Muscle layer of duodenum (tissue), 2 donors: Measurements from ENCODE around the gene IFNA6.
A peak's percentile ranks its signal among the peaks of the same experiment; 100 is the strongest.

Experiments used
- H3K27ac ChIP-seq: one replicate; pipeline ENCODE4 v1.7.0; 2013; ENCODE audit warnings: mild to moderate bottlenecking, low read length
- H3K27me3 ChIP-seq: one replicate; pipeline ENCODE4 v1.7.0; 2013; ENCODE audit warnings: low read depth, mild to moderate bottlenecking, control low read depth, low read length
- H3K36me3 ChIP-seq, 2 donors: one replicate each; pipeline ENCODE4 v1.7.0; 2013; ENCODE audit warnings: low read length in 2 of 2, control low read depth in 1 of 2, mild to moderate bottlenecking in 1 of 2; ENCODE audit not compliant: insufficient read depth in 2 of 2, control insufficient read depth in 1 of 2
- H3K4me1 ChIP-seq, 2 donors: one replicate each; pipeline ENCODE4 v1.7.0; 2013; ENCODE audit warnings: low read length in 2 of 2, mild to moderate bottlenecking in 2 of 2, control low read depth in 1 of 2, moderate library complexity in 1 of 2; ENCODE audit not compliant: insufficient read depth in 2 of 2, control insufficient read depth in 1 of 2
- H3K4me3 ChIP-seq, 2 donors: one replicate each; pipeline ENCODE4 v1.7.0; 2013; ENCODE audit warnings: low read length in 2 of 2, low read depth in 1 of 2, mild to moderate bottlenecking in 1 of 2
- H3K9me3 ChIP-seq, 2 donors: one replicate each; pipeline ENCODE4 v1.7.0; 2013; ENCODE audit warnings: low read length in 2 of 2, control low read depth in 1 of 2, mild to moderate bottlenecking in 1 of 2; ENCODE audit not compliant: control insufficient read depth in 1 of 2
- donor health status: healthy.

The IFNA6 gene

DNA sequence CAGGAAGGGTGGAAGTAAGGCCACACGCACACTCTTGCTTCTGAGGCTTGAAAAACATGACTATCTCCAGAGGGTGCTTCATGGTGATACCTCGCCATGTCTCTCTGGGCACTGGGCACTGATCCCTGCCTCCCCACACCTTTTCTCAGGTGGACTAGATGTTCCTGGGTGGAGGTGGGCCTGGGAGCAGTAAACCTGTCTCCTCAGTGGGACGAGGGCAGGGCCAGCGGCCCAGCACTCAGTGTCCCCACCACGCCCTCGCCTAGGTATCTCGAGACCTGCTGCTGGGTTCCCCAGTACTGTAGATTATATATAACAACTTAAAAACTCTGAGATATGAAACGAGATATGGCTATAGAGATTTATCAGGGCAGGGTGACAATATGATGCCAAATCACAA, 11.6 kb upstream of the IFNA6 start:
- H3K27me3 ChIP-seq = no peaks in the 10 kb centered on the region
- H3K27ac ChIP-seq = no peak overlapping the region
- H3K4me1 ChIP-seq = no peaks in the 10 kb centered on the region
- H3K36me3 ChIP-seq = no peaks in the 10 kb centered on the region
- no peak overlapping the region for H3K4me3 ChIP-seq
- H3K9me3 ChIP-seq = no peaks in the 10 kb centered on the region

DNA sequence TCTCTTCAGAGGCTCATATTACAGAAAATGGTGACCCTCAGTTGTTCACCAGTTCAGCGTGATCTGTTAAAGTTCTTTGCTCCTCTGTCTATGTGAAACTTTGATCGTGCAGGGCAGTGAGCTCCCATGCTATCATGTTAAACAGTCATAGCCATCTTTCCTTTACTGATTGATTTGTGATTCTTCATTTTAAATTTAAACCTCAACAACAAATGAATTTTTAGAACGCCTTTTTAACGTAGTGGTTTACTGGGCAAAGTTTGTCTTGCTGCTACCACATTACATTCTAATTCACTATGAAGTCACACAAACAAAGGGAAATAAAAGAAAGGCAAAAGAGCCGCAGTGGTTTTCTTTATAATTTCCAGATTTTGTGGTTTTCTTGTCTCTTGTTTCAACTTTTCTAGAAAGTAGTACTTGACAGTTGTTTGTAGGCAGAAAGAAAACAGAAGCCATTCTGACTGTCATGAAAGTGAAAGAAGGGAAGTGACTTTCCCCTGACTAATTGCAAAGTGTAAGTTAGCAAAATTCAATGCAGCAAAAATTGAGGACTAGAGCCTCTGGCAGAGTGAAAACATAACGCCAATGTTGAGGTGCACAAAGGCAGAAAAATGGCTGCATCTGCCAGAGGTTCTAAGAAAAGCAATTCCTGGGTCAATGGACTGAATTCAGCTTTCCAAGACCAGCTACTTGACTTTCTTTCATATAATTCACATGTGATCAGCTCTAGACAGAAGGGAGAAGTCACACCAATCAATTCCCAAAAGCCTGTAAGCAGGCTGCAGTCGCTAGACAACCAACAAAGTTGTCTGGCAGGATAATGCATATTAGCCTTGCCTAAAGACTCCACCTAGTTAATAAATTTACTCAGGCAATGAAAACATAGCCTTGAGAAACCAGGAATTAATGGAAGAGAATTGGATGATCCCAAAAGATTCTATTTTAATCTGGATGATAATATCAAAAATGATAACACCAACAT, 7.1 kb upstream of the IFNA6 start:
- Histone ChIP-seq H3K27me3 (no peaks in the 10 kb centered on the region), H3K4me3 (peak overlapping the region in 1 of 2 donors; percentile 4), H3K36me3 (no peaks in the 10 kb centered on the region)

DNA sequence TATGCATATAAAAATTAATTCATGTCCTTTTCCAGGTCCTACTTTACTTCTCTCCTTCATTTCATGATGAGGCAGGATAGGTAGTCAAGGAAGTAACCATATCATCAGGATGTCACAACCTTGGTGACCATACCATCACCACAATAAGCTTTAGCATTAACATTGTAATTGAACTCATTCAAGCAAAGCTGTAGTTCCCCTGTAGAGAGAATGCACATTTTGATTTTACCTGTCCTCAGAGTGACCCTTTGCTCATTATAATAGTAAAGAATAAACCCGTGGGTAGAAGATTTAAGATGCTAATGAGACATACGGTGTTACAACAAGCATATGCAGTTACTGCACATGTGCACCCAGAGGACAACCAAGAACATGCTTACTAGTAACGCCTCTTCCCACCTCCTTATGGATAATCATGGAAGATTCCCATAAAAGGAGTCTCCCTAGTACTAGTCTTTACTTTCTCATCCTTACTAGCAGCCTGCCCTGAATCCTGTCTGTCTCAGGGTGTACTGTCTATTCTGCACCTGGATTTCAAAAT, 2.2 kb downstream of the IFNA6 start:
- Histone ChIP-seq H3K9me3 (no peaks in the 10 kb centered on the region), H3K27ac (no peak overlapping the region), H3K4me3 (no peak overlapping the region), H3K27me3 (no peaks in the 10 kb centered on the region), H3K36me3 (no peaks in the 10 kb centered on the region), H3K4me1 (no peaks in the 10 kb centered on the region)

More for the DNA sequence above, 7.1 kb upstream of the IFNA6 start:
- H3K9me3 ChIP-seq = no peaks in the 10 kb centered on the region
- H3K4me1 ChIP-seq = no peaks in the 10 kb centered on the region
- no peak overlapping the region for H3K27ac ChIP-seq

DNA sequence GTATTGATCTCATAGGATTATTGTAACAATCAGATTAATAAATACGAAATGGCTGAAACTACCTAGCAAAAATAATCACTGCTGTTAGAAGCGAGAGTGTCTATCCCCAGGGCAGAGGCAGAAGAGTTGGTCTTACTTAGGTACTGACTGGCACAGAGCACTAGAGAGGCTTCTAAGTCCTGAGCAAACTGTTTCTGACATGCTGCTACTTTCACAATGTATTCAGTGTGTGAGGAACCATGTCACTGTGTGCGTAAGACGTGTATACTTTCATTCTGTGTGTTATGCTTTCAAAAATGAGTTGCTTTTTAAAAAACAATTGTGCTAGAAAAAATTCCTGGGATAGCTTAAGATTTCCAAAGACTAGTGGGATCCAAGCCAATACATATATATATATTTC, 10.0 kb downstream of the IFNA6 start:
- H3K4me3 ChIP-seq = no peak overlapping the region
- no peaks in the 10 kb centered on the region for H3K9me3 ChIP-seq
- no peaks in the 10 kb centered on the region for H3K27me3 ChIP-seq
- H3K27ac ChIP-seq = no peak overlapping the region
- H3K36me3 ChIP-seq = no peaks in the 10 kb centered on the region
- H3K4me1 ChIP-seq = no peaks in the 10 kb centered on the region

DNA sequence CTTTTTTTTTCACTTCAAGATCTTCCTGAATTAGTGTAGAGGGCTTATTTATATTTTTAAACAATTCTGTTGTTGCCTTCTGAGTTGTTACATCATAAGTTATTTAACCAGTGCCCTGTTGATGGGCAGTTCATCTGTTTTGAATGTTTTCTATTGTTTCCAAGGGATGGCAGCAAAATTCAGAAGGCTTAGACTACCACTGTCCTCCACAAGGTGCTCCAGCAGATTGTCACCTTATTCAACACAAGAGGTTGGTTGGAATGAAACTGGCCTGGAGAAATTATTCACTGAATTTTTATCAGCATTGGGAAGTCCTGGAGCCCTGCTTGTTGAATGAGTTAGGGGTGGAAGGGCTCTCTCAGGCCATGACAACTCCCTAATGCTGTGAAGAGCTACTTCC, 14.2 kb downstream of the IFNA6 start:
- H3K4me1 ChIP-seq = peaks cover 15 to 27% of the 10 kb centered on the region in 2 donors
- no peak overlapping the region for H3K27ac ChIP-seq
- no peaks in the 10 kb centered on the region for H3K9me3 ChIP-seq
- no peaks in the 10 kb centered on the region for H3K27me3 ChIP-seq
- peaks cover 0 to 3% of the 10 kb centered on the region in 2 donors for H3K36me3 ChIP-seq
- H3K4me3 ChIP-seq = no peak overlapping the region

DNA sequence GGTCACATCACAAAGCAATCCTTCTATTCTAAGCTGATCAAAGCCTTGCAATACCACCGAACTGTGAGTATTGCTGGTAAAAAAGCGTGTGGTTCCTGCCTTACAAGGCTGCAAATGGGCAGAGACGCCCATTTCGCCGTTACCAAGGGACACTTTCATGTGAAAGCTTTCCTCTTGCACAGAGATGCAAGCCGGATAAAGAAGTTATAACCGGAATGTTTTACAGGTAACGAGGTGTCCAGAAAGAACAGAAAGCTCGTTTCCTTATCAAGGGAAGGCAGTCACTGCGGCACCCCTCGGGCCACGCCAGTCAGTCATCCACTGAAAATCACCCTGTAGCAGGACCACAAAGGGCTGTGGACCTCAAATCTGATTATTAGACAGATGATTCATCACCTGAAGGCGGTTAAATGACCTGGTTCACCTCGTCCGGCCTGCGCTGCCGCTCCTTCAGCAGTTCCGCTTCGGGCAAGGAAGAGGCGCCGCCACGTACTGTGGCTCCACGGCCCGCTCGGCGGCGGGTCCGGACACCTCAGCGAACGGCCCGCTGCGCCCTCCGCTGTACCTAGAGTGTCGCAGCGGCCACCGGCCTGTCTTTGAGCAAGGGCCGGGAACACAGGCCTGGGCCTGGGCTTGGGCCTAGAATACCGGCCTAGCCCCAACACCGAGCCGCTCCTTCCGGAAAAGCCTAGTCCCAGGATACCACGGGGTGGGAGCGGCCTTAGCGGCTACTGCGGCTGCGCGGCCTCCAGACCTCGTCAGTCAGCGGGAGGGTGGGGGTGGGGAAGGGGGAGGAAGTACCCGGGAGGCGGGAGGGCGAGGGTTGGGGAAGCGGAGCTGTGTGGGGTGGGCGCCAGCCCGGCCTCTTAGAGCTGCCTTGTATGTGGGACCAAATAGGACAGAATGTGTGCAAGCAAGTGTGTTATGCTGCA, 15.7 kb downstream of the IFNA6 start, which contains the start of gene KLHL9:
Gene KLHL9 (minus strand): TSS at position 704 of the 932 bp plus-strand sequence. CDS start 545 bp downstream, at position 159.
- H3K27ac ChIP-seq = peak within 1 kb of the TSS; percentile 95
- H3K4me1 ChIP-seq = peaks cover 21 to 42% of the 10 kb centered on the region in 2 donors
- H3K4me3 ChIP-seq = peak within 1 kb of the TSS; percentile 85 to 98
- peaks cover 0 to 3% of the 10 kb centered on the region in 2 donors for H3K36me3 ChIP-seq
- no peaks in the 10 kb centered on the region for H3K27me3 ChIP-seq
- no peaks in the 10 kb centered on the region for H3K9me3 ChIP-seq

DNA sequence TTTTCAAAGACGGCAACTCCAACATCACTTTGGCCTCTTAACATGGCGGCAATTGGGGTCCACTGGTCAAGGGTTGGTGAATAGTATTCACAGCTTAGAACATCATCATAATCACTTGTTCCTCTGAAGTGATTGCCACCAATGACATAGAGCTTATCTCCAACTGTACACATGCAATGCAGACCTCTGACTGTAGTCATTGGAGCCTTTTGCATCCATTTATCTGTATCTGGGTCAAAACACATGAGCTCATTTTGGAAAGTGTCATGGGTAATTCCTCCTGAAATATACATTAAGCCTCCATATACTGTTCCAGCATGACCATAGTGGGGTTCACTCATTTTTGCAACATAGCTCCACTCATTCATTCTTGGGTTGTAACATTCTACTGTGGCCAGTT, 17.5 kb downstream of the IFNA6 start:
- Histone ChIP-seq H3K4me3 (peak overlapping the region; percentile 85 to 98), H3K27ac (no peak overlapping the region), H3K27me3 (no peaks in the 10 kb centered on the region), H3K9me3 (no peaks in the 10 kb centered on the region), H3K36me3 (peaks cover 0 to 3% of the 10 kb centered on the region in 2 donors), H3K4me1 (peaks cover 21 to 53% of the 10 kb centered on the region in 2 donors)

DNA sequence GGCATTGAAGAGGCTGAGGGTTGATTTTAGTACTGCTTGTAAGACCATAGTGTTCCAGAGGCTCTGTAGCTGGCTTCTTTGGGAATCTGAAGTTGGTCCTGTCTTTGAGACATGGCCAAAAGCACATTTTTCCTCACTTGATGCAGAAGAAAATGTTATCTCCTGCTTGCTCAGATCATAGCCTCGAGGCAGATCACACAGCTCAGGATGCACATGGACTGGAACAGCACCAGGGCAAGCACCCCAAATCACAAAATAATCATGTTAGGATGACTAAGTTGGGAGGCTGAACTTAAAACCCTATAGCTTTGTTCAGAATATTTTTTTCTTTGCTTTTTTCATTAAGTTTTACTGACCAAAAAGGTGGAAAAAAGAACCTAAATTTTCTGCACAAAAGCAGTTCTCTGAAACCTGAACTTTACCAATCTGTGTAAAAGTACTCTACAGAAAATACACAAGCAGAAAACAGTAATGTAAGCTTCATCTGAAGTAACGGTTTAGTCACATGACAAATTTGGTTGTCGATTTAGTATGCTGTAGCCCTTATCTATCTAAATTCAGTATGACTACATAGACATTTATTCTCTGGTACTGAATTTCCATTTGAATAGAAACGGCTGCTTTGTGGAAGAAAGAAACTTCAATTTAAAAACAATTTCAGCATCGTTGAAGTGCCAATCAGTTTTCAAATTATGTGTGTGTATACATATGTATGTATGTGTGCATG, 18.8 kb downstream of the IFNA6 start:
- Histone ChIP-seq H3K4me1 (peaks cover 28 to 65% of the 10 kb centered on the region in 2 donors), H3K36me3 (peaks cover 0 to 3% of the 10 kb centered on the region in 2 donors), H3K4me3 (peak overlapping the region in 1 of 2 donors; percentile 85), H3K27me3 (no peaks in the 10 kb centered on the region), H3K27ac (no peak overlapping the region), H3K9me3 (no peaks in the 10 kb centered on the region)

DNA sequence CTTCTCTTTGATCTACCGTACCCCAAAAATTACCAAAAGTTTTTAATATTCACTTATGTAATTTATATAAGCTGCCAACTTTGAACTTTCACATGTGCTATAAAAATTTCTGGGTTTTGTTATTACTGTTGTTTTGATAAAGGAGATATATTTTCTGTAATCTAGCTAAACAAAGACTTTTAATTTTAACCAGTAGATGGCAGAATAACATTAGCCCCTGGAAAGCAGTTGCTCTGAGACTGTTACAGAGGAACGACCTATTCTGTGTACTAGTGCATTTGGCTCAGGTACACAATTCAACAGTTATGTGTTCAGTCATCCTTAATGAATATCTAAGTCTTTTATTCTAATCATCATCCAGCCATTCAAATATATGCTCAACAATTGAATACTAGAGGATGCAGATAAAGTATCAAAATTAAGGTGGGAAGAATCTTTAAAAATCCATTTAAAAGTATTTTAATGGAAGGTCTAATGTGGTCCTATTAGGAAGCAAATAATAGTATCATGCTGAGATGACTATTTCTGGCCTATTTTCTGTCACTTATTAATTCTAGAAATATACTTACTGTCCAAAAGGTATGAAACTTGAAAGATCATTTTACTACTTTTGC, 24.1 kb downstream of the IFNA6 start:
- H3K27me3 ChIP-seq = no peaks in the 10 kb centered on the region
- no peak overlapping the region for H3K27ac ChIP-seq
- no peaks in the 10 kb centered on the region for H3K9me3 ChIP-seq
- no peak overlapping the region for H3K4me3 ChIP-seq
- H3K4me1 ChIP-seq = peaks cover 20 to 43% of the 10 kb centered on the region in 2 donors
- peaks cover 17 to 18% of the 10 kb centered on the region in 2 donors for H3K36me3 ChIP-seq

DNA sequence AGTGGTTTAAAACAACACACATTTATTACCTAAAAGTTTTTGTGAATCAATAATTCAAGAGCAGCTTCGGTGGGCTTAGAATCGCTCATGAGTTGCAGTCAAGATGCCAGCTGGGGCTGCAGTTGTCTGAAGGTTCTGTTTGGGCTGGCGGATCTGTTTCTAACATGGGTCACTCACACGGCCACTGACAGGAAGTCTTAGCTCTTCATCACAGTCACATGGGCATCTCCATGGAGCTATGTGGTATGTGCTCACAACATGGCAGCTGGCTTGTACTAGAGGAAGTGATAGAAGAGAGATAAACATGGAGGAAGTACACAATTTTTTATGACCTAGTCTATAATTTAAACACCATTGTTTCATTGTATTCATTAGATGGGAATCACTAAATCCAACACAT, 26.6 kb downstream of the IFNA6 start:
- Histone ChIP-seq H3K9me3 (no peaks in the 10 kb centered on the region), H3K4me3 (no peak overlapping the region), H3K27ac (no peak overlapping the region), H3K36me3 (peaks cover 17 to 18% of the 10 kb centered on the region in 2 donors), H3K27me3 (no peaks in the 10 kb centered on the region), H3K4me1 (peaks cover 13 to 24% of the 10 kb centered on the region in 2 donors)
